Loucy (cell line): Measurements from ENCODE around the gene FLT3.

Experiments
- CTCF ChIP-seq: fragments of 200-600 bp; sonication (generic); conservative IDR thresholded peaks from 2 replicates; pipeline ENCODE4 v1.5.1; 2014; ENCODE audit warnings: mild to moderate bottlenecking, antibody characterized with exemption, low read length
- EZH2phosphoT487 ChIP-seq: fragments of 200-600 bp; IDR thresholded peaks from 2 replicates; pipeline ENCODE4 v1.6.1; 2018; ENCODE audit warnings: antibody characterized with exemption, mild to moderate bottlenecking, moderate library complexity, borderline replicate concordance

DNA sequence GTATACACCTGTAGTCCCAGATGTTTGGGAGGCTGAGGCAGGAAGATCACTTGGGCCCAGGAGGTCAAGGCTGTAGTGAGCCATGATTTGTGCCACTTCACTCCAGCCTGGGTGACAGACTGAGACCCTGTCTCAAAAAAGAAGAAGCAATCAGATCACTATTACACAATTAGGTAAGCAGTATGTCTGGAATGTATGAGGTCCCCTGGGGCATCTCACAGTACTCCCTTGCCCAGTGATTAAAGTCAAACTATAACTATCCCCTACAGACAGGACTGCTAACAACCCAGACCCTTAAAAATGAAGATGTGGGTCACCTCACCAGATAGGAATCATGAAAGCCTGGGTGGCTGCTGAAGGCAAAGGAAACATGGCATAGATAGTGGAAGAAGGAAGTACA, 28.6 kb upstream of the FLT3 start:
- no peak for TF ChIP-seq CTCF
- TF ChIP-seq EZH2phosphoT487, result no peak
